Muscle of leg (tissue), 11 donors: ENCODE results near the gene GRIK3. TPM values are rescaled to one million over a fixed set of nuclear protein-coding genes. Genes with fewer than 3 reads are reported as not detected.

ENCODE experiments used
- DNase-seq: peaks from one replicate; pipeline ENCODE4 v3.0.0; 2013
- H3K27ac ChIP-seq: one replicate; pipeline ENCODE4 v1.5.1; 2013; ENCODE audit warnings: mild to moderate bottlenecking, low read length, control low read depth
- H3K27me3 ChIP-seq: one replicate; pipeline ENCODE4 v1.6.1; 2013; ENCODE audit warnings: low read length; ENCODE audit not compliant: control insufficient read depth, insufficient read depth
- H3K36me3 ChIP-seq: one replicate; pipeline ENCODE4 v1.6.1; 2013; ENCODE audit warnings: low read length; ENCODE audit not compliant: control insufficient read depth, insufficient read depth
- H3K4me1 ChIP-seq: one replicate; pipeline ENCODE4 v1.6.1; 2013; ENCODE audit warnings: low read length; ENCODE audit not compliant: control insufficient read depth, insufficient read depth
- H3K4me3 ChIP-seq: one replicate; pipeline ENCODE4 v1.5.1; 2013; ENCODE audit warnings: low read length, control low read depth
- H3K9me3 ChIP-seq: replicated peaks from 2 replicates; pipeline ENCODE4 v1.6.1; 2013; ENCODE audit warnings: low read depth, low read length; ENCODE audit not compliant: control insufficient read depth
- WGBS: methylation state at CpG from one replicate; pipeline ENCODE4 v1.1.5; 2013; ENCODE audit warnings: missing lambda C conversion rate; ENCODE audit not compliant: insufficient coverage; 5-methylcytosine and 5-hydroxymethylcytosine counted together
- polyA plus RNA-seq, 8 donors: library from polyadenylated mRNA; unstranded; fragments of 120-200 nt; gene quantifications; one replicate each; pipeline versions ENCODE4 v1.2.1 to v1.2.3, GENCODE V29; 2013; ENCODE audit warnings: inconsistent platforms in 1 of 8, low replicate concordance in 1 of 8; ENCODE audit not compliant: insufficient read length in 8 of 8, insufficient read depth in 1 of 8
- total RNA-seq: library from RNA; stranded (reverse); fragments of 120-200 nt; gene quantifications from one replicate; pipeline ENCODE4 v1.2.4, GENCODE V29; 2013

GRIK3 gene
- total and polyA plus RNA-seq, 9 donors, result 0.44 to 3.3 (median 1.1) TPM

DNA sequence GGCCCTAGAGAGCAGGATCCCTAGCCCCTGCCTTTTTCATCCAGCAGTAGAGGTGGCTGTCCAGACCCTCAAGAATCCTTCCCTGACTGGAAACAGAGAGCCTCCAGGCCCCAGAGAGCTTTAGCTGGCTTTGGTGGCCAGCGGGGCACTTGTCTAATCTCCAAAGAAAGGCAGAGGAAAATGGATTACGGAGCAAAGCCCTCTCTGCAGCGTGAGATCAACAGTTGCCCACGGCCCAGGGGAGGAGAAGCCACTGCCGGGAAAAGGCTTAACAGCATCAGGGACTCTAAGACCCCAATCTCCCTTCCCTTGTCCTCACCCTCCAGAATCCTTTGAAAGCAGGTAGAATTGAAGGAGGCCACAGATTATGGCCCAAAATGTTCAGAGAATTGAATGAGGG is 35.8 kb upstream of the GRIK3 start:
- WGBS, result 61% methylated on average over 2 of the region's 5 CpGs

DNA sequence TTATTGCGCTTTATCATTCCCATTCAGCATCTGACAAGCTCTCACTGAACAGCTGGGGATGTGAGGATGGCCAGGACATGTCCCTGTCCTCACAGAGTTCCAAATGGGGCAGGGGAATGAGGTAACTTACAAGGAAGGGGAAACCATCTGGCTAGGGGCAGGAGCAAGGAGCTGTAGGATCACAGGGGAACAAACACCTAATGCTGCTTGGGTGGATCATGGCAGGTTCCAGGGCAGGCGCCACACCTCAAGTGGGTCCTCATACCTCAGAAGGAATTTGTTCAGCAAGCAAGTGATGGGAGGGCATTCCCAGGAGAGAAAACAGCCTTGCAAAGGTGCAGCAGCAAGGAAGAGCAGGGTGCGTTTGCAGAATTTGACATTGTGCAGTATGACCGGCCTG is 35.1 kb upstream of the GRIK3 start:
- Histone ChIP-seq H3K27me3 (peaks cover 21% of the 10 kb centered on the region), H3K27ac (no peak overlapping the region), H3K9me3 (no peaks in the 10 kb centered on the region), H3K4me1 (no peaks in the 10 kb centered on the region), H3K36me3 (no peaks in the 10 kb centered on the region), H3K4me3 (no peak overlapping the region)
- DNase-seq, result no peak
- WGBS, result 61% methylated on average over 3 of the region's 4 CpGs

More for the DNA sequence above, 35.8 kb upstream of the GRIK3 start:
- no peak overlapping the region for H3K27ac ChIP-seq
- H3K9me3 ChIP-seq, result no peaks in the 10 kb centered on the region
- no peak for DNase-seq
- H3K4me1 ChIP-seq, result no peaks in the 10 kb centered on the region
- peaks cover 21% of the 10 kb centered on the region for H3K27me3 ChIP-seq
- no peaks in the 10 kb centered on the region for H3K36me3 ChIP-seq
- H3K4me3 ChIP-seq, result no peak overlapping the region

DNA sequence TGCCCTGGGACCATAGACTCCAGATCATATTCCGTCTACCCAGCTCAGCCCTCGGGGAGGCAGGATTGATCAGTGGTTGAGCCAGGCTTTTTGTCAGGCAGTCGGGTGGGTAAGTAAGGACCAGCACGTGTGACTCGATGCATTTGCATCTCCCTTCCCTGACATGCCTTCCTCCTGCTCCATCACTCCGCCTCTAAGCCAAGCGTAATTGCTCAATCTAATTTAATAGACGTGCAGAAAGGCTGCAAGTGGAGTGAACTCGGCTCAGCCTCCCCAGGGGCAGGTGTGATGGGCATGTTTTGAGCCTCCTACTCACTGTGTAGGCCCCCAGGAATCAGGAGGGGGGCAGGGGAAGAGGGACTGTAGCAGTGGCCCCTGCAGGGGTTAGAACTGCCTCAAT is 34.6 kb upstream of the GRIK3 start:
- Histone ChIP-seq H3K36me3 (no peaks in the 10 kb centered on the region), H3K27me3 (peaks cover 21% of the 10 kb centered on the region), H3K27ac (no peak overlapping the region), H3K4me3 (no peak overlapping the region), H3K4me1 (no peaks in the 10 kb centered on the region), H3K9me3 (no peaks in the 10 kb centered on the region)
- 10% methylated on average over 2 of the region's 9 CpGs for WGBS
- DNase-seq, result no peak

GRCh38 chr1:37068260-37068659 is 33.9 kb upstream of the GRIK3 start:
- Histone ChIP-seq H3K4me1 (no peaks in the 10 kb centered on the region), H3K27me3 (peaks cover 21% of the 10 kb centered on the region), H3K36me3 (no peaks in the 10 kb centered on the region), H3K27ac (no peak overlapping the region), H3K4me3 (no peak overlapping the region), H3K9me3 (no peaks in the 10 kb centered on the region)
- no peak for DNase-seq
- 89% methylated on average over 3 of the region's 3 CpGs for WGBS

DNA sequence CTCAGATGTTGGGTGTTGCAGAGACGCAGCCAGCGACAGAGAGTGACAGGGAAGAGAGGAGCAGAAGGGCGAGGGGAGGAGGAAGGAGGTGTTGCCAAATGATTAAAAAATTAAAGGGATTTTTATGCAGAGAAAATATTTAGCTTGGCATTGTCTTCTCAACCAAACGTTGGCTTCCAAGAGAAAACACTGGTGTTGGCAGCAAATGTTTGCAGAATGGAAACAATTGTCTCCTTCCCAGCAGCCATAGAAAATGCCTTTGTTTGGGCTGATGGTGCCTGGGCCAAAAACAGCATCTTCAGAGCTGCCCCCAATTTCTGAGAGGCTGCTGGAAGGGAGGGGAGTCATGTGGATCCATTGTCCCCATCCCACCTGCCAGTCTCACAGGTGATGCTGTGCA is 29.7 kb upstream of the GRIK3 start:
- no peak overlapping the region for H3K4me3 ChIP-seq
- H3K4me1 ChIP-seq, result no peaks in the 10 kb centered on the region
- H3K27me3 ChIP-seq, result peaks cover 5% of the 10 kb centered on the region
- H3K36me3 ChIP-seq, result no peaks in the 10 kb centered on the region
- no peak overlapping the region for H3K27ac ChIP-seq
- H3K9me3 ChIP-seq, result no peaks in the 10 kb centered on the region
- DNase-seq, result no peak
- WGBS, result 50% methylated on average over 1 of the region's 4 CpGs

DNA sequence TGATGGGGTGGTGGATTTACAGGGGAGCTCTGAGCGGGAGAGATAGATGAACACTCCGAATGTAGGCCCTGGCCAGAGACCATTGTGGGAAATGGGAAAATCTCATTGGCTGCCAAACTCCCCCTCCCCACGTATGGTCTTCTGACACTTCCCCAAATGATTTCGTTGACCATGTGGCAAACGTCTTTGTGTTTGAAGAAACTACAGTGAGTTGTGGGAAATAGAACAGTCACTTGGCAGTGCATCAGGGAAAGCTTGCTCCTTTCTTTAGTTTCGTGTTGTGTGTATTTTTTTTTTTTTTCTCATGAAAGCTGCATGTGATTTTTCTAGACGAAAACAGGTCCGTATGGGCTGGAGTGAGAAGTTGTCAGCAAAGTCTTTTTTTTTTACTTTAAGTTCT is 25.0 kb upstream of the GRIK3 start:
- Histone ChIP-seq H3K4me1 (no peaks in the 10 kb centered on the region), H3K4me3 (no peak overlapping the region), H3K9me3 (no peaks in the 10 kb centered on the region), H3K27ac (no peak overlapping the region), H3K27me3 (peaks cover 2% of the 10 kb centered on the region), H3K36me3 (no peaks in the 10 kb centered on the region)
- no peak for DNase-seq
- WGBS, result 17% methylated on average over 1 of the region's 8 CpGs

DNA sequence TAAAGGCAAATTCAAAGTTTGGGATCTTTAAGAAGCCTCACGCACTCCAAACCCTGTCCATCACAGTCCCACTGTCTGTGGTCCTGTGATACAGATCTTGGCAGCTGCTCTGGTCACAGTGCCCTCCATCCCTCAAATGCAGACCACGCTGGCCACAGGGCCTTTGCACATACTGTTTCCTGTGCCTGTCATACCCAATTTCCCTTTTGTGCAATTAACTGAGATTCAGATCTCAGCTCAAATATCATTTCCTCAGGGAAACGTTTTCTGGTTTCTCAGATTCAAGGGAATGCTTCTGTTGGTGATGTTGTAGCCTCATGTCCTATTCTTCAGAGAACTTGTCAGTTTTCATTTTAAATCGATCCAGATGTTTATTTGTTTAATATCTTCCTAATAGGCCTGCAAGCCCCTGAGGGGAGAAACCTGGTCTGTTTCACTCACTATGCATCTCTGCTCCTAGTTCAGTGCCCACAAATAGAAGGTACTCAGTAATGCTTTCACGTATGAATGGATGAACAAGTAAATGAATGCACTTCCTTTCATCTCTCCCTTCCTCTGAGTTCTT is 24.2 kb upstream of the GRIK3 start:
- Histone ChIP-seq H3K27me3 (peaks cover 2% of the 10 kb centered on the region), H3K4me3 (no peak overlapping the region), H3K4me1 (no peaks in the 10 kb centered on the region), H3K36me3 (no peaks in the 10 kb centered on the region), H3K9me3 (no peaks in the 10 kb centered on the region), H3K27ac (no peak overlapping the region)
- no peak for DNase-seq
- WGBS, result 100% methylated on average over 1 of the region's 5 CpGs

DNA sequence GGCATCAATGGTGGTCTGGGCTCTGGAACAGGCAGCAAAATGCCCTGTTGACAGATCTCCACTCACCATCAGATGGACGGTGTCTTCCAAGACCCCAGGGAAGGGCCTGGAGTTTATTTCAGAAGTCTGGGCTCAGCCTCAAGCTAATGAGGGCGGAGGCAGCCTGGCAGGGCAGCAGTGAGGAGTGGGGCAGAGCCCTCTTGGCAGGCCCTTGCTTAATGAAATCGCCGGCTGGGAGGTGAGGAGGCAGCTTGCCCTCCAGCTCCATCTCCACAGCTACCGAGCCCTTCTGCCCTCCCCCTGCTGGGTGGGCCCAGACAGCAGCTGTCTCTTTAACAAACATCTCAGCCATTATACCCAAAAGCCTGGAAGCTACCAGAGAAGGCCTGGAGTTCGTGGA is 22.0 kb upstream of the GRIK3 start:
- H3K4me3 ChIP-seq, result no peak overlapping the region
- no peak overlapping the region for H3K27ac ChIP-seq
- no peak for DNase-seq
- H3K9me3 ChIP-seq, result no peaks in the 10 kb centered on the region
- no peaks in the 10 kb centered on the region for H3K4me1 ChIP-seq
- 32% methylated on average over 4 of the region's 6 CpGs for WGBS
- peaks cover 2% of the 10 kb centered on the region for H3K27me3 ChIP-seq
- H3K36me3 ChIP-seq, result no peaks in the 10 kb centered on the region

DNA sequence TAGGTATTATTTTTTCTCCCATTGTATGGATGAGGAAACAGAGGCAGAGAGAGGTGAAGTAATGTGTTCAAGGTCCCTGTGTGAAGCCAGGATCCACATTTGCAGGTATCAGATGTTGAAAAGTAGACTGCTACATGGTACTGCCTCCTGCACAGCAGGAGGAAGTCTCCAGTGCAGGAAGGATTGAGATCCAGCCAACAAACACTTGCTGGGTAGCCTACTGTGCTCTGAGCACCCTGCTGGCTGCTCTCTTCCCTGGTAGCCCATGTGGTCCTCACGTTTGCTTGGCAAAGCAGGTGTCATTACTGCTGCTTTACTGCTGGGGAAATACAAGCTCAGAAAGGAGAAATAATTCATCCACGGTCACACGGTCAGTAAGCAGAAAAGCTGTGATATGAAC is 21.3 kb upstream of the GRIK3 start:
- Histone ChIP-seq H3K4me3 (no peak overlapping the region), H3K27ac (no peak overlapping the region), H3K36me3 (no peaks in the 10 kb centered on the region), H3K4me1 (no peaks in the 10 kb centered on the region), H3K9me3 (no peaks in the 10 kb centered on the region), H3K27me3 (peaks cover 4% of the 10 kb centered on the region)
- WGBS, result no CpG with 5 or more reads among the region's 3 CpGs
- DNase-seq, result no peak

- H3K27ac ChIP-seq, result no peak overlapping the region
- 83% methylated on average over 2 of the region's 5 CpGs for WGBS
- no peak for DNase-seq
- H3K36me3 ChIP-seq, result no peaks in the 10 kb centered on the region
- peaks cover 4% of the 10 kb centered on the region for H3K27me3 ChIP-seq
- no peaks in the 10 kb centered on the region for H3K4me1 ChIP-seq
- H3K9me3 ChIP-seq, result no peaks in the 10 kb centered on the region
- no peak overlapping the region for H3K4me3 ChIP-seq
Measured at GRCh38 chr1:37053173-37053572, 18.9 kb upstream of the GRIK3 start.

DNA sequence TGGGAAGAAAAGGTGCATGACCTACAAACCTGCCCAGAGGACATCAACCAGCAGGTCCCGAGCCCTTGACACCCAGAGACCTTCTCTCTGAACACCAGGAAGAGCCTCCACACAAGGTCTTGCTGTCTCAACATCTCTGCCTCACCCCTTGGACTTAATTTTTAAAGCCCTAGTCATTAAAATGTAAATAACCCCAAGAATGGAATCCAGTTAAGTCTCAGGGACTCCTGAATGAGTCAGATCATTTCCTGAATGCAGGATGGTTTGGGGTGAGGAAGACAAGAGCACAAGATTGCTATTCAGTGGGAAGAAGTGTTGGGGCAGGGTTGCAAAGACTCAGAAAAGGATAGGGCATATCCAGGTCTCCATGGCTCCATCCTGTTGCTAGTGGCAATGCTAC is 17.8 kb upstream of the GRIK3 start:
- H3K4me1 ChIP-seq, result no peaks in the 10 kb centered on the region
- DNase-seq, result no peak
- WGBS, result 60% methylated on average over 1 of the region's 1 CpG
- no peaks in the 10 kb centered on the region for H3K36me3 ChIP-seq
- no peak overlapping the region for H3K4me3 ChIP-seq
- H3K27ac ChIP-seq, result no peak overlapping the region
- H3K9me3 ChIP-seq, result no peaks in the 10 kb centered on the region
- H3K27me3 ChIP-seq, result peaks cover 4% of the 10 kb centered on the region
